Measurements from ENCODE around the gene ARMC7.

ARMC7 gene

GRCh38 chr17:75109046-75109406 is 743 bp upstream of the ARMC7 start:
- no peaks in the 10 kb centered on the region for H3K27me3 ChIP-seq (ENCODE audit: control insufficient read depth, insufficient read depth, low read length)
- no peak overlapping the region for H3K9ac ChIP-seq (ENCODE audit: low read depth, low read length)
- no peaks in the 10 kb centered on the region for H3K9me3 ChIP-seq (ENCODE audit: control insufficient read depth, insufficient read depth, low read length)
- H3K4me3 ChIP-seq (ENCODE audit: low read depth, low read length), result peak overlapping the region; percentile 76
- peaks cover 5% of the 10 kb centered on the region for H3K36me3 ChIP-seq (ENCODE audit: control insufficient read depth, insufficient read depth, low read length)
- no peaks in the 10 kb centered on the region for H3K4me1 ChIP-seq (ENCODE audit: control insufficient read depth, insufficient read depth, low read length)

- Histone ChIP-seq H3K9me3 (ENCODE audit: control insufficient read depth, insufficient read depth, low read length) (no peaks in the 10 kb centered on the region), H3K27me3 (ENCODE audit: control insufficient read depth, insufficient read depth, low read length) (no peaks in the 10 kb centered on the region), H3K36me3 (ENCODE audit: control insufficient read depth, insufficient read depth, low read length) (no peaks in the 10 kb centered on the region), H3K4me3 (ENCODE audit: low read depth, low read length) (peak overlapping the region; percentile 76), H3K9ac (ENCODE audit: low read depth, low read length) (peak overlapping the region; percentile 24), H3K4me1 (ENCODE audit: control insufficient read depth, insufficient read depth, low read length) (no peaks in the 10 kb centered on the region)
Measured at GRCh38 chr17:75110234-75110937, 617 bp downstream of the ARMC7 start.

GRCh38 chr17:75111777-75112335 is 2.1 kb downstream of the ARMC7 start:
- Histone ChIP-seq H3K9ac (ENCODE audit: low read depth, low read length) (no peak overlapping the region), H3K4me3 (ENCODE audit: low read depth, low read length) (no peak overlapping the region), H3K4me1 (ENCODE audit: control insufficient read depth, insufficient read depth, low read length) (no peaks in the 10 kb centered on the region), H3K36me3 (ENCODE audit: control insufficient read depth, insufficient read depth, low read length) (no peaks in the 10 kb centered on the region), H3K27me3 (ENCODE audit: control insufficient read depth, insufficient read depth, low read length) (no peaks in the 10 kb centered on the region), H3K9me3 (ENCODE audit: control insufficient read depth, insufficient read depth, low read length) (no peaks in the 10 kb centered on the region)

GRCh38 chr17:75113798-75114551 is 4.2 kb downstream of the ARMC7 start:
- Histone ChIP-seq H3K4me1 (ENCODE audit: control insufficient read depth, insufficient read depth, low read length) (no peaks in the 10 kb centered on the region), H3K9ac (ENCODE audit: low read depth, low read length) (no peak overlapping the region), H3K36me3 (ENCODE audit: control insufficient read depth, insufficient read depth, low read length) (no peaks in the 10 kb centered on the region), H3K4me3 (ENCODE audit: low read depth, low read length) (no peak overlapping the region), H3K9me3 (ENCODE audit: control insufficient read depth, insufficient read depth, low read length) (no peaks in the 10 kb centered on the region), H3K27me3 (ENCODE audit: control insufficient read depth, insufficient read depth, low read length) (no peaks in the 10 kb centered on the region)

- Histone ChIP-seq H3K4me3 (ENCODE audit: low read depth, low read length) (no peak overlapping the region), H3K9ac (ENCODE audit: low read depth, low read length) (no peak overlapping the region)
Measured at GRCh38 chr17:75114552-75115314, 5.0 kb downstream of the ARMC7 start.

GRCh38 chr17:75115555-75115954 is 5.8 kb downstream of the ARMC7 start:
- no peak overlapping the region for H3K4me3 ChIP-seq (ENCODE audit: low read depth, low read length)
- no peaks in the 10 kb centered on the region for H3K9me3 ChIP-seq (ENCODE audit: control insufficient read depth, insufficient read depth, low read length)
- no peaks in the 10 kb centered on the region for H3K4me1 ChIP-seq (ENCODE audit: control insufficient read depth, insufficient read depth, low read length)
- H3K9ac ChIP-seq (ENCODE audit: low read depth, low read length), result no peak overlapping the region
- no peaks in the 10 kb centered on the region for H3K27me3 ChIP-seq (ENCODE audit: control insufficient read depth, insufficient read depth, low read length)
- H3K36me3 ChIP-seq (ENCODE audit: control insufficient read depth, insufficient read depth, low read length), result no peaks in the 10 kb centered on the region

More at GRCh38 chr17:75114552-75115314, 5.0 kb downstream of the ARMC7 start:
- no peaks in the 10 kb centered on the region for H3K27me3 ChIP-seq (ENCODE audit: control insufficient read depth, insufficient read depth, low read length)
- no peaks in the 10 kb centered on the region for H3K4me1 ChIP-seq (ENCODE audit: control insufficient read depth, insufficient read depth, low read length)
- H3K36me3 ChIP-seq (ENCODE audit: control insufficient read depth, insufficient read depth, low read length), result no peaks in the 10 kb centered on the region
- no peaks in the 10 kb centered on the region for H3K9me3 ChIP-seq (ENCODE audit: control insufficient read depth, insufficient read depth, low read length)

GRCh38 chr17:75116737-75117136 is 7.0 kb downstream of the ARMC7 start:
- H3K4me3 ChIP-seq (ENCODE audit: low read depth, low read length), result no peak overlapping the region
- H3K27me3 ChIP-seq (ENCODE audit: control insufficient read depth, insufficient read depth, low read length), result no peaks in the 10 kb centered on the region
- H3K4me1 ChIP-seq (ENCODE audit: control insufficient read depth, insufficient read depth, low read length), result no peaks in the 10 kb centered on the region

GRCh38 chr17:75118307-75118706 is 8.5 kb downstream of the ARMC7 start:
- Histone ChIP-seq H3K4me3 (ENCODE audit: low read depth, low read length) (no peak overlapping the region), H3K9ac (ENCODE audit: low read depth, low read length) (no peak overlapping the region), H3K27me3 (ENCODE audit: control insufficient read depth, insufficient read depth, low read length) (no peaks in the 10 kb centered on the region), H3K9me3 (ENCODE audit: control insufficient read depth, insufficient read depth, low read length) (no peaks in the 10 kb centered on the region), H3K36me3 (ENCODE audit: control insufficient read depth, insufficient read depth, low read length) (no peaks in the 10 kb centered on the region), H3K4me1 (ENCODE audit: control insufficient read depth, insufficient read depth, low read length) (no peaks in the 10 kb centered on the region)

More at GRCh38 chr17:75116737-75117136, 7.0 kb downstream of the ARMC7 start:
- Histone ChIP-seq H3K36me3 (ENCODE audit: control insufficient read depth, insufficient read depth, low read length) (no peaks in the 10 kb centered on the region), H3K9ac (ENCODE audit: low read depth, low read length) (no peak overlapping the region), H3K9me3 (ENCODE audit: control insufficient read depth, insufficient read depth, low read length) (no peaks in the 10 kb centered on the region)

- H3K9ac ChIP-seq (ENCODE audit: low read depth, low read length), result no peak overlapping the region
- H3K4me3 ChIP-seq (ENCODE audit: low read depth, low read length), result no peak overlapping the region
- H3K27me3 ChIP-seq (ENCODE audit: control insufficient read depth, insufficient read depth, low read length), result no peaks in the 10 kb centered on the region
- no peaks in the 10 kb centered on the region for H3K4me1 ChIP-seq (ENCODE audit: control insufficient read depth, insufficient read depth, low read length)
- H3K36me3 ChIP-seq (ENCODE audit: control insufficient read depth, insufficient read depth, low read length), result peaks cover 7% of the 10 kb centered on the region
- H3K9me3 ChIP-seq (ENCODE audit: control insufficient read depth, insufficient read depth, low read length), result no peaks in the 10 kb centered on the region
Measured at GRCh38 chr17:75124041-75124818, 14.5 kb downstream of the ARMC7 start.

GRCh38 chr17:75124819-75125162 is 15.0 kb downstream of the ARMC7 start:
- Histone ChIP-seq H3K36me3 (ENCODE audit: control insufficient read depth, insufficient read depth, low read length) (peaks cover 12% of the 10 kb centered on the region), H3K4me3 (ENCODE audit: low read depth, low read length) (no peak overlapping the region), H3K4me1 (ENCODE audit: control insufficient read depth, insufficient read depth, low read length) (no peaks in the 10 kb centered on the region), H3K9me3 (ENCODE audit: control insufficient read depth, insufficient read depth, low read length) (no peaks in the 10 kb centered on the region), H3K27me3 (ENCODE audit: control insufficient read depth, insufficient read depth, low read length) (no peaks in the 10 kb centered on the region), H3K9ac (ENCODE audit: low read depth, low read length) (no peak overlapping the region)

GRCh38 chr17:75125984-75126383 is 16.2 kb downstream of the ARMC7 start:
- no peaks in the 10 kb centered on the region for H3K9me3 ChIP-seq (ENCODE audit: control insufficient read depth, insufficient read depth, low read length)
- H3K36me3 ChIP-seq (ENCODE audit: control insufficient read depth, insufficient read depth, low read length), result peaks cover 20% of the 10 kb centered on the region
- no peak overlapping the region for H3K9ac ChIP-seq (ENCODE audit: low read depth, low read length)
- H3K27me3 ChIP-seq (ENCODE audit: control insufficient read depth, insufficient read depth, low read length), result no peaks in the 10 kb centered on the region
- no peak overlapping the region for H3K4me3 ChIP-seq (ENCODE audit: low read depth, low read length)
- H3K4me1 ChIP-seq (ENCODE audit: control insufficient read depth, insufficient read depth, low read length), result peaks cover 2% of the 10 kb centered on the region
